GM21447 (cell line): ENCODE data around the gene LDLRAP1.
"Not testable (repeated sequence)": the region's sequence is repeated elsewhere in the genome, so short reads cannot be mapped to it uniquely, and the experiment has no call there.

Experiments used
- ATAC-seq: cut with Tn5 transposase; IDR thresholded peaks from one replicate; pipeline ENCODE4 v1.9.1; 2021; ENCODE audit not compliant: unreplicated experiment

Gene LDLRAP1

DNA sequence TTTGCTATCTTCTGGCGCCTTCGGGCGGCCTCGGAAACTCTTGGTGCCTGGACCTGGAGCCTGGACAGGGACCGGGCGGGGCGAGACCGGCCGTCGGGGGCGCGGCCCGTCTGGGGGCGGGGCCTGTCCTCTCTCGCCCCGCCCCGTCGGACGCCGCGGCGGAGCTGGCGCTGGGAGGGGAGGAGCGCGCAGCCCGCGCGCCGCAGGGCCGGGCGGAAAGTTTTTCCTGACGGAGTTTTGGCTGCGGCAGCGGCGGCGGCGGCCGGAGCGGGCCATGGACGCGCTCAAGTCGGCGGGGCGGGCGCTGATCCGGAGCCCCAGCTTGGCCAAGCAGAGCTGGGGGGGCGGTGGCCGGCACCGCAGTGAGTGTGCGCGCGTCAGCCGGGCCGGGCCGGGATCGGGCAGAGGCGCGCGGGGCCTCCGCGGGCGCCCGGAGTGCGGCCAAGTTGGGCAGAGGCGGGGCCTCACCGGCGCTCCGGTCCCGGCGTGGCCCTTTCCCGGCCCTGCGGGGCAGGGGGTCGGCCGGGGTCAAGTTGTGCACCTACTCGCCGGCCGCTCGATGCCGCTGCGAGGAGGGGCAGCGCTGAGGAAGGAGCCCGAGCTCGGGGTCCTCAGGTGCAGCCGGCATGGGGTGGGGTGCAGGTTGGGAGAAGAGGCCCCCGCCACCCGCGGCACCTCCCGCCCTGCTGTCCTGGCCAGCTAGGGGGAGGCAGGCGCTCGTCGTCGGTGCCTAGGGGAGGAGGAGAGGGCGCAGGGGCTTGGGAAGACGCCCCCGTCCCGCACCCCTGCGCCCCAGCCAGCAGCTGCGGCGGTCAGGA is at the start of gene LDLRAP1:
Gene LDLRAP1, plus strand, starts transcription at position 182 of the 818 bp plus-strand sequence. Its CDS starts 93 bp downstream, at position 275.
- ATAC-seq: peak; percentile 60

- no peak for ATAC-seq
Observed at GRCh38 chr1:25494952-25495351, 48.5 kb upstream of the LDLRAP1 start.

DNA sequence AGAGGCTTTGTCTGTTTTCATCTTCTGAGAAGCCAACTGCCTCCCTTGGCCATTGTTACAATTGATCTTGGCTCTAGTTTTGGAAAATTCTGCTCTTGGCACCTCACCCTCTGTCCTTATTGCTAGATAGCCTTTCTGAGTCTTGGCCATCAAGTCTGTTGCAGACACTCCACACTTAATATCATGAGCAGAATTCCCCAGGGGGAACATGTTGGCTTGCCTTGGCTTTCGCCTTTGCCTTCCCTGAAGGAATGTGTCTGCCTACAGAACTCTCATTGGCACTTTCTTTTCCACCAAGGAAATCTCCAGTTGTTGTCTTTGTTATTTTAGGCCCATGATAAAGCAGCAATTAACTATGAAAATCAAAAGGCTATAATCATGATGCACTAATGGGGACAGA is 42.7 kb upstream of the LDLRAP1 start:
- ATAC-seq: no peak

- ATAC-seq: no peak
Observed at GRCh38 chr1:25501235-25502058, 42.0 kb upstream of the LDLRAP1 start.

GRCh38 chr1:25502957-25503356 is 40.4 kb upstream of the LDLRAP1 start:
- ATAC-seq: no peak

GRCh38 chr1:25503551-25504426 is 39.6 kb upstream of the LDLRAP1 start:
- no peak for ATAC-seq

DNA sequence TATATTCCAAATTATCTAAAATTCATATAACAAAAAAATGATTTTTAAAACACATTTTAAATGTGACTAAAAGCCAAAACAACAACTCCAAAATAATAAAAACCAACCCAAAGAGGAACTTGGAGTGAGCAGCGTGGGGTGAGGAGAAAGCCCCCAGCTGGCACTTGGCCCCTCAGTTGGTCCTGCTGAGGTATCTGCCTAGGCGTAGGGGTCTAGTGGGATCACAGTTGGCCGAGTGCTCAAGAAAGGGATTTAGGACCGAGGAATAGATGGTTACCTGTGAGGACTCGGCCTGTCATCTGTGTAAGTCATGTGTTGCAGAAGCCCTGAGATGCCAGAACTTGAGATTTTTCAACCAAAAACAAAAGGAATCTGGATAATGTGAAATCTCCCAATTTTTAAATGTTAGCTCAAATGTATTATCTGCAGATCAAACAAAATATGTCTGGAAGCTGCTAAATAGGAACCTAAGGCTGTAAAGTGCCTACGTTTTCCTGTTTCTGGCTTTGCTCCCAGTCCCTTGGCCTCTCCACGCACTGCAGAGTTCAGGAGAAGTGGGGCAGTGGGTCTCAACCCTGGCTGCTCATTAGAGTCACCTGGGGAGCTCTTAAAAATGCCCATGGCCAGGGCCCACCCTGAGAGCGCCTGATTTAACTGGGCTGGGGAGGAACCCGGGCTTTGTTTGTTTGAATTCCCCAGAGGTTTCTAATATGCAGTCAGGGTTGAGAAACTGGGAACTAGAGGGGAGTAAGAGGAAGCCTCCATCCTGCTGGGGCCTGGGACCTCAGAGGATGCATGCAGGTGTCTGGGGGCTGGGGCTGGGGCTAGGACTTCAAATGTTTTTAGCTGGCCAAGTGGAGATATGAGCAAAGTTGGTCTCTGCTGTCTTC is 38.5 kb upstream of the LDLRAP1 start:
- no peak for ATAC-seq

DNA sequence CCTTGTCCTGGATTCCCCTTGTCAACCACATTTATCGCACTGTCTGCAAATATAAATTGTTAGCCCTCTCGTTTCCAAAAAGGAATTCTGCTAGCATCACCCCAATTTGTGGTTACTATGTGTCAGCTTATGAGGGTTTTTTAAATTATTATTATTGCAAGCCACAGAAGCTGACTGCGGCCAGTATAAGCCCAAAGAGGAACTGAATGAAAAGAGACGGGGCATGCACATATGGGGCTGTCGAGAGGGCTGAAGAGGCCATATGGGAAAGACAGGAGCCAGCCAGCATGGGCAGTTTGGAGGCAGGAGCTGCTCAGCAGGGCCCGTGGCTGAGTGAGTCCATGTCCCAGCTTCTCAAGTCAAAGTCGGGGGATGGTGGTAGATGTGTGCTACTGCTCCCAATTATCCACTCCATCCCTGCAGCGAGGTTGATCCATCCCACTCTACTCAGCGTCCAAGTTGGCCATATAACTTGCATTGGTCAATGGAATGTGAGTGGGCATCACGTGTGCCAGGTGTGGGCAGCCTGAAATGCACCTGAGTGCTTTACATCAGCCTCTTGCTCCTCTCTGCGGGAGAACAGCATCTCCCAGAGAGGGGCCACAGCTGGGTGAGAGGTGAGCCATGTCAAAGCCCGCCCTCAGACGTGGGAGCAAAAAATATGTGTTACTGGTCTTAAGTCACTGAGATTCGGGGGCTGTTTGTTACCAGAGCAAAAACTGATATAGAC is 37.6 kb upstream of the LDLRAP1 start:
- no peak for ATAC-seq

GRCh38 chr1:25506566-25507463 is 36.6 kb upstream of the LDLRAP1 start:
- ATAC-seq: not testable (repeated sequence)

DNA sequence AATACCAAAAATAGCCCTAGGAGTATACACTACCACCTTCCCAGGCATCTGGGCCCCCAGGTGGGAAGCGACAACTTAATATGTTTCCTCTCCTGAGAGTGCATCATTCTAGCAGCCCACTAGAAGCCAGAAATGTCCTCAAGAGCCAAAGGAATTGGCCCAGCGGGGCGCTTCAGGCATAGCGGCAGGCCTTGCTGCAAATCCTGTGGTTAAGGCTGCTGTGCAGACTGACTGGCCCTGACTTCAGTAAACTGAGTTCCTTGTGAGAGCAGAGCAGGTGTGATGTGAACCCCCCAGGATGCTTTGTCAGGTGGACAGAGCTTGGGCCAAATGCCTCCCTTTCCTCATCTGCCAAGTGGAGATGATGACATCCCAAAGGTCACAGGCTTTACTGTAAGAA is 29.7 kb upstream of the LDLRAP1 start:
- ATAC-seq: no peak

DNA sequence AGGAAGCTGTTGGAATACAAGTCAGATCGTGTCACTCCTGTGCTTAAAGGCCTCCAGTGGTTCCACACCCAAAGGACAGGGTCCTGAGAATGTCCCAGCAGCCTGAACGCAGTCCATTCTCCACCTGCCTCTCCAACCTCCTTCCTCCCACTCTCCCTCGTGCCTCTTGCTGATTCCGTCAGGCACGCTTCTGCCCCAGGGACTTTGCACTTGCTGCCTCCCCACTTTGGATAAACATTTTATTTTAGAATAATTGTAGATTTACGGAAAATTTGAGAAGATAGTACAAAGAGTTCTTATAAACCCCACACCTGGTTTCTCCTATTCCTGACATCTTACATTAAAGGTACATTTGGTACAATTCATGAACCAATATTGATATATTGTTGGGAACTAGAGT is 28.4 kb upstream of the LDLRAP1 start:
- no peak for ATAC-seq

GRCh38 chr1:25516686-25517085 is 26.7 kb upstream of the LDLRAP1 start:
- ATAC-seq: no peak

DNA sequence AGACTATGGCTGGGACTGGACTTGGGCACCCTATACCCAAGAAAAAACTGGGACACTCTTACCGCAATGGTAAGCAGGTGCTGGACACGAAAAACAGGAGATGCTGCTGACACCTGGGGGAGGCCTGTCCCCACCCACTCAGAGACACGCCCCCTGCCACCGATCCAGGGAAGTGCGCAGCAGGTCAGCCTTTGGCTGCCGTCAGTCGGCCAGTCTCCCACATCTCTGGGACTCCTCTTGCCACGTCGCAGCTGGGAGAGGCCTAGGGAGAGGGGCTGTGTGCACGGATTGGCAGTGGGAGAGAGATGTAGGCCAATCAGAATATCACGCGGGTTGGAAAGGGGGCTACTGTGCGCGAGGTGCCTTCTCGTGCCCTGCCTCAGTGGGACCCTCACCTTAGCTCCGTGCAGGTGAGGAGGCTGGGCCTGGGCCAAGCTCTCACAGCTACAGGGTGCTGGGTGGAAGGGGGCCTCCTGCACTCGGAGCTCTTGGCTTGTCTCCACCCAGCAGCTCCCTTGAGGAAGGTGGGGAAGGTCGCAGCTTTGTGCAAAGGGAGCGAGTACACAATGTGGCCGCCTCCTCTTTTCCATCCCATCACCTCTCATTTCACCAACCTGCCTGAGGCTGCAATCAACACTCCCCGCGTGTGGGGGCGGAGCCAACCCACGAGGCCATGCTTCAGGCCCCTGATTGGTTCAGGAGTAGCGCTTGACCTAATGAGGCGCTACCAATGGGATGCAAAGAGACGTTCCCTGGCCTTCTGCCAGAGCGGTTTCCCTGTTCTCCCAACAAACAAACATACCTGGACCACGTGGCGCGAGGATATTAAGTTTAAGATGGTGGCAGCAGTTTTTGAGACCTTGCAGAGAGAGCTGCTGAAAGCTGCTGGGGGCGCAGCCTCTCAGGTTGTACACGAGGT is 25.7 kb upstream of the LDLRAP1 start:
- no peak for ATAC-seq

GRCh38 chr1:25519624-25520023 is 23.8 kb upstream of the LDLRAP1 start:
- no peak for ATAC-seq

GRCh38 chr1:25520446-25521061 is 22.9 kb upstream of the LDLRAP1 start:
- ATAC-seq: no peak

- ATAC-seq: no peak
Observed at GRCh38 chr1:25522031-25522655, 21.3 kb upstream of the LDLRAP1 start.

DNA sequence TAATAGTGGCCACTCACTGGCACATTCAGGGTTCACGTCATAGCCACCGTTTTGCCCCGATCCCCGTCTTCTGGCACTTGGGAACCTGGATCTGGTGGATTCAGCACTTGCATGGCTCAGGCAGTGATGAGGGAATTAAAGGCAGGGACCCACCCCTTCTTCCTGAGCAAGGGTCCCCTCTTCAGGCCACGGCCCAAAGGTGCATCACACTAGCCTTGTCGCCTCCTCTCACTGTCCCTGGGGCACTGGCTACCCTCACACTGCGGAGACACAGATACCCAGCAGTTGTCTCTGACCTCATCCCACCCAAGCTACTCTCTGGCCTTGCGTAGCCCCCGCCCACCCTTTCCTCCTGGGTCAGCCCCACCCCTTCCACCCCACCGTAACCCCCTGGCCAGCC is 19.9 kb upstream of the LDLRAP1 start:
- no peak for ATAC-seq
